Large intestine (tissue), 3 donors: ENCODE results near the gene CARD14. TPM values are rescaled to one million over a fixed set of nuclear protein-coding genes. Genes with fewer than 3 reads are reported as not detected.
A peak's percentile ranks its signal among the peaks of the same experiment; 100 is the strongest.

Experiments
- DNase-seq, 2 donors: peaks; one replicate each; pipeline versions ENCODE4 v3.0.0 to v3.0.0-alpha.2; 2013
- H3K27ac ChIP-seq: one replicate; pipeline ENCODE4 v1.5.1; 2013; ENCODE audit warnings: low read length
- H3K27me3 ChIP-seq: 2 replicates; pipeline ENCODE4 v1.6.1; 2013; ENCODE audit warnings: low read length; ENCODE audit not compliant: control insufficient read depth, insufficient read depth
- H3K36me3 ChIP-seq: 2 replicates; pipeline ENCODE4 v1.6.1; 2013; ENCODE audit warnings: low read length; ENCODE audit not compliant: control insufficient read depth, insufficient read depth
- H3K4me1 ChIP-seq: one replicate; pipeline ENCODE4 v1.6.1; 2013; ENCODE audit warnings: low read length; ENCODE audit not compliant: control insufficient read depth, insufficient read depth
- H3K4me3 ChIP-seq: one replicate; pipeline ENCODE4 v1.5.1; 2013; ENCODE audit warnings: low read length
- H3K9me3 ChIP-seq: one replicate; pipeline ENCODE4 v1.6.1; 2013; ENCODE audit warnings: mild to moderate bottlenecking, low read depth, low read length, moderate library complexity; ENCODE audit not compliant: control insufficient read depth
- WGBS: methylation state at CpG from one replicate; pipeline ENCODE4 v1.1.5; 2013; ENCODE audit warnings: low lambda C conversion rate; ENCODE audit not compliant: insufficient coverage; 5-methylcytosine and 5-hydroxymethylcytosine counted together
- polyA plus RNA-seq: library from polyadenylated mRNA; unstranded; fragments of 120-200 nt; gene quantifications from one replicate; pipeline ENCODE4 v1.2.1, GENCODE V29; 2013

CARD14 gene
- polyA plus RNA-seq, 1 donor = 3.2 TPM

DNA sequence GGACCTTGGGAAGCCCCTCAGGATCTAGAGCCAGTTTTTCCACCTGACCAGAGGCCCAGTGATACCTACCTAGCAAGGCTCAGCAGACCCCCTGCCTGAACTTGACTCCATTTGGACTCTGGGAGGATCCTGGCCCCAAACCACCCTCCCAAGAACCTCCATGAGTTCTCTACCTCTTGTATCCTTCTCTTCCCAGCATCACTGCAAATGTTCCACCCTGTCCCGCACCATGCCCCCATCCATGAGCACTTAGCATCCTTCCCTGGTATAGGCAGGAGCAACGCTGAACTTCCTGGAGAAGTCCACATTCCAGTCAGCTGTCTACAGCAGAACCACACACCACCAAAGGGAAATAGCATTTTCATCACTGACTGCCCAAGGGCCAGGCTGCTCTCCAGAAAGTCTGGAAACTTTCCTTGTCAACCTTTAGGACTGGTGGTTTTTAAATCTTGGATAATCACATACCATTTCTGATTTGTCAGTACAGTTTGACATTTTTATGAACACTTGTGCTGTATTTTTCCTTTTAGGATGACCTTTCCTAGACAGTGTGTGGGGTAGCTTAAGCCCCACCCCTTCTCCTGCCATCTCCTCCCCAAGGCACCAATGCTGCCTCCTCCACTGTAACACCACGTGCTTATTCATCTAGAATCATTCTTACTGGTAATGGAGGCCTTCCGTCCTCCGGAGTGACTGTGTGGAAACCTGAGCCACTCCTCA is 36.8 kb upstream of the CARD14 start:
- Histone ChIP-seq H3K9me3 (no peaks in the 10 kb centered on the region), H3K36me3 (peaks cover 46% of the 10 kb centered on the region), H3K4me3 (no peak overlapping the region), H3K27me3 (no peaks in the 10 kb centered on the region), H3K4me1 (no peaks in the 10 kb centered on the region), H3K27ac (no peak overlapping the region)
- WGBS = 100% methylated on average over 1 of the region's 5 CpGs
- DNase-seq = no peak

DNA sequence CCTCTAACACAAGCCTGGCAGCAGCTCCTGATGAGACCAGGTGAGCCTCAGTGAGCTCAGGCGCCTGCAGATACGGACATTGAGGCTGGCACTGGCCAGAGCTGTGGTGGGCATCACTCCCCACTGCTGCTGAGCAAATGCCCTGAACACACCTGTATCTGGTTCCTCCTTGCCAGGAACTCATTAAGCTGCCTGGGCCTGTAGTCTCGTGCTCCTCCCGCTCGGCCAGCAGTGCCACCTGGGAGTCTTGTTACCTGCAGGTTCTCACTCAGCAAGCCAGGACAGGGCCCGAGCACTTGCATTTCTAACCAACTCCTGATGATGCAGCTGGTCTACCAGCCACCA is 36.2 kb upstream of the CARD14 start:
- Histone ChIP-seq H3K4me3 (no peak overlapping the region), H3K9me3 (no peaks in the 10 kb centered on the region), H3K27me3 (no peaks in the 10 kb centered on the region), H3K27ac (no peak overlapping the region), H3K4me1 (no peaks in the 10 kb centered on the region), H3K36me3 (peaks cover 51% of the 10 kb centered on the region)
- DNase-seq = no peak
- WGBS = no CpG with 5 or more reads among the region's 6 CpGs

DNA sequence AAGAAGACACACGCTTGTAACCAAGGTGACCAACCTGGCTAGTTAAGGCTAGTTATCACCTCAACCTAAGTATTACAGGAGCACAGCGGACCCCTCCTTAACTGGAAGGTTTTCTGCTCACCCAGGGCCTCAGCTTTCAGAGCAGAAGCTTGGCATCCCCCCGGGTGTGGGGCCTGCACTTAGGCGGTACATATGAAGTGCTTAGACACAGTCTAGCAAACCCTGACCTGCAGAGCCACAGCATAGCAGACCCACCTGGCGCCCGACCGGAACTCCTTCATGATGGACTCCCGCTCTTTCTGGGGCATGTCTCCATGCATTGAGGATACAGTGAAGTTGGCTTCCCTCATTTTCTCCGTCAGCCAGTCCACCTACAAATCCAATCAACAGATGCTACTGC is 32.7 kb upstream of the CARD14 start:
- H3K27me3 ChIP-seq = no peaks in the 10 kb centered on the region
- peaks cover 83% of the 10 kb centered on the region for H3K36me3 ChIP-seq
- H3K4me1 ChIP-seq = no peaks in the 10 kb centered on the region
- no peak overlapping the region for H3K4me3 ChIP-seq
- no peak for DNase-seq
- no peaks in the 10 kb centered on the region for H3K9me3 ChIP-seq
- WGBS = 100% methylated on average over 1 of the region's 9 CpGs
- H3K27ac ChIP-seq = no peak overlapping the region

DNA sequence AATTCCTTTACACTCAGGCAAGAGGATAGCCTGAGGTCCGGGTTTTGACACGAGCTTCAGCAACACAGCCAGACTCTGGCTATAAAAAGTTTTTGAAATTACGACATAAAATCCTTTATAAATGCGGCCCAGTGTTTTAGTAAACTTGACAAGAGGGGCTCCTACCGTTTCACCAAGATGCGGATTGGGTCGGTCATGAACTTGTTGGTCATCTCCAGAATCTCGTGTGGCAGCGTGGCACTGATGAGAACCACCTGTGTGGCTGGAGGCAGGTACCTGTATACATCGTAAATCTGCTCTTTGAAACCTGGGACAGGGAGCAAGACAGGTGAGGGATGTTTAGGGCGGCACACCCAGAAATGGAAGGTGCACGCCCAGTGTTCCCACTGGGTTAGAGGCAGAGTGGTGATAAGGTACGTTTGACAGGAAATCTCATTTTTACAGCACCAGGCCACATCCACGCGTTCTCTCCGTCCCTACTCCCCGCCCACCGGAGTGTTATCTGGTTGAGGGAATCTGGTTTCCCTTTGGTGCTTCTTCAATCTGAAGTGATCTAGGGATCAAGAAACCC is 30.9 kb upstream of the CARD14 start:
- peaks cover 93% of the 10 kb centered on the region for H3K36me3 ChIP-seq

DNA sequence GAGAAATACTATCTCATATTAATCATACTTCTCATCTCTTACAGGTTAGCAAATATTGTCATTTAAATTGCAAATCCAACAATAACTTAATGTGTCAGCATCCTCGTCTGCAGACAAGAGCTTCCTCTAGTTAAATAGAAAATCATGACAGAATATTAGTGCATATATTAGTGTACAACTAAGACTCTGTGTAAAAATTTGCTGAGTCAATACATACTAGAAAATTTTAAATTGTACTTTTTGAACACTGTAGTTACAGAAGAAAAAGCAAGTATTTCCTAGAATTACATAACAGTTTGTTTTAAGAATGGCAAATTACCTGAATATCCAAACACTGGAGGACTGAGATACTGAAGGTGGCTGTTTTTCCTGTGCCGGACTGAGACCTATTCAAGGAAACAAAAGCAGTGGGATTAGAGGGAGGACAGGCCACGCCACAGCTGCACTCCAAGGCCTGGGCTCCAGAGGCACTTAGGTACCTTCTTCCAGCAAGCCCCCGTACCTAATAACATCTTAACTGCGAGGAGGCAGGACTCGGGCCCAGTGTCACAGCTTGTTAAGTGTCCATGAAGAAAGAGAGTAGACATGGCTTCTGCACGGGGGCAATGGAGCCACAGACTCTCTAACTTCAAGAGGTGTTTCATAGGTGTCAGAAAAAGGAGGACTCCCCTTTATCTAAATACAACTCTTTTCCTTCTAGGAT is 28.2 kb upstream of the CARD14 start:
- Histone ChIP-seq H3K27me3 (no peaks in the 10 kb centered on the region), H3K27ac (no peak overlapping the region), H3K4me3 (no peak overlapping the region), H3K4me1 (no peaks in the 10 kb centered on the region), H3K36me3 (peaks cover 72% of the 10 kb centered on the region), H3K9me3 (no peaks in the 10 kb centered on the region)
- WGBS = 92% methylated on average over 2 of the region's 7 CpGs
- no peak for DNase-seq

More for the DNA sequence above, 30.9 kb upstream of the CARD14 start:
- Histone ChIP-seq H3K4me3 (no peak overlapping the region), H3K27me3 (no peaks in the 10 kb centered on the region), H3K4me1 (no peaks in the 10 kb centered on the region), H3K27ac (no peak overlapping the region), H3K9me3 (no peaks in the 10 kb centered on the region)
- DNase-seq = no peak
- 100% methylated on average over 2 of the region's 18 CpGs for WGBS

DNA sequence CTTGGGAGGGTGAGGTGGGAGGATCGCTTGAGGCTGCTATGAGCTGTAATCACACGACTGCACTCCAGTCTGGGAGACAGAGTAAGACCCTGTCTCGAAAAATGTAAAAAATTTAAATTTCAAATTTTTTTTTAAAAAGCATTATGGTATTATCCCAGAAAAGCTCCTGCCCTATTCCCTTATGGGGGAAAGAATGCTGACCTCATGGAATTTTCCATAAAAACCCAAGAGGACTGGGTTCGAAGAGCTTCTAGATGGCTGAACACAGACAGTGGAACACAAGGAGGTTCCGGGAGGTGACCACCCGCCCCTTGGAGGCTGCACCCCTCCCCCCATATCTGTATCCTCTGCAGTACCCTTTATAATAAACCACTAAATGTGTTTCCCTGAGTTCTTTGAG is 26.9 kb upstream of the CARD14 start:
- WGBS = no CpG with 5 or more reads among the region's 6 CpGs
- no peaks in the 10 kb centered on the region for H3K9me3 ChIP-seq
- H3K27ac ChIP-seq = no peak overlapping the region
- no peak overlapping the region for H3K4me3 ChIP-seq
- H3K27me3 ChIP-seq = no peaks in the 10 kb centered on the region
- DNase-seq = no peak
- H3K4me1 ChIP-seq = peaks cover under 1% of the 10 kb centered on the region
- peaks cover 59% of the 10 kb centered on the region for H3K36me3 ChIP-seq

DNA sequence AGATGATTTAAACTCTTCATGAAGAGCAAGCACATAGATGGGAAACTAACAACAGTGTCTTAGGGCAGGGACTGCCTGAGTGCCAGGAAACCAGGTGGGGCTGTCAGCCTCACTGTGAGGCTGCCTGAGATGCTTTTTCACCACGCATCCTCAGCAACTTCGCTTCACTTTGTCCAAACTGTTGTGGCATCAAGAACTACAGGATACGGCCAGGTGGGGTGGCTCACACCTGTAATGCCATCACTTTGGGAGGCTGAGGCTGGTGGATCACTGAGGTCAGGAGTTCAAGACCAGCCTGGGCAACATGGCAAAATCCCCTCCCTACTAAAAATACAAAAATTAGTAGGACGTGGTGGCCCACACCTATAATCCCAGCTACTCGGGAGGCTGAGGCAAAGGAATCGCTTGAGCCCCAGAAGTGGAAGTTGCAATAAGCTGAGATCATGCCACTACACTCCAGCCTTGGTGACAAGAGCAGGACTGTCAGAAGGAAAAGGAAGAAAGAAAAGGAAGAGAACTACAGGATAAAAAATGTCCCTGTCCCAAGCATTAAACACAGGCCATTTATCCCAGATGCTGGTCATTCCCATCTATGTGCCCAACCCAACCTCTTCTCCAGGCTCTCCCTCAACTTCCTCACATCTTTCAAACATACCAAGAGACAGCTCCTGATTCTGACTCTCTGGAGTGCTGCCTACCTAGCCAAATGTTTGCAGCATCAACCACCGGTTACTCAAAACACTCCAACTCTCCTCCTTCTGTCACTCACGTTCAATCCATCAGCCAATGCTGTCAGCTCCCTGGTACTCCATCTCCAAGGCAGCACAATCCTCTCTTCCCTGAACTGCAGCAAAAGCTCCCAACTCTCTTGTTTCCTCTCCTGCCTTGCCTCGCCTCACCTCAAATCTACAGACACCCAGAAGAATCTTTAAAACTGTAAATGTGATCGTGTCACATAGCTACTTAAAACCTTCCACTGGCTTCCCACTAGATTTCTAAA is 24.5 kb upstream of the CARD14 start:
- no peaks in the 10 kb centered on the region for H3K27me3 ChIP-seq
- no peak overlapping the region for H3K27ac ChIP-seq
- peak overlapping the region; percentile 88 for H3K4me3 ChIP-seq
- peaks cover 5% of the 10 kb centered on the region for H3K4me1 ChIP-seq
- no peak for DNase-seq
- H3K9me3 ChIP-seq = no peaks in the 10 kb centered on the region
- no CpG with 5 or more reads among the region's 10 CpGs for WGBS
- H3K36me3 ChIP-seq = peaks cover 36% of the 10 kb centered on the region

DNA sequence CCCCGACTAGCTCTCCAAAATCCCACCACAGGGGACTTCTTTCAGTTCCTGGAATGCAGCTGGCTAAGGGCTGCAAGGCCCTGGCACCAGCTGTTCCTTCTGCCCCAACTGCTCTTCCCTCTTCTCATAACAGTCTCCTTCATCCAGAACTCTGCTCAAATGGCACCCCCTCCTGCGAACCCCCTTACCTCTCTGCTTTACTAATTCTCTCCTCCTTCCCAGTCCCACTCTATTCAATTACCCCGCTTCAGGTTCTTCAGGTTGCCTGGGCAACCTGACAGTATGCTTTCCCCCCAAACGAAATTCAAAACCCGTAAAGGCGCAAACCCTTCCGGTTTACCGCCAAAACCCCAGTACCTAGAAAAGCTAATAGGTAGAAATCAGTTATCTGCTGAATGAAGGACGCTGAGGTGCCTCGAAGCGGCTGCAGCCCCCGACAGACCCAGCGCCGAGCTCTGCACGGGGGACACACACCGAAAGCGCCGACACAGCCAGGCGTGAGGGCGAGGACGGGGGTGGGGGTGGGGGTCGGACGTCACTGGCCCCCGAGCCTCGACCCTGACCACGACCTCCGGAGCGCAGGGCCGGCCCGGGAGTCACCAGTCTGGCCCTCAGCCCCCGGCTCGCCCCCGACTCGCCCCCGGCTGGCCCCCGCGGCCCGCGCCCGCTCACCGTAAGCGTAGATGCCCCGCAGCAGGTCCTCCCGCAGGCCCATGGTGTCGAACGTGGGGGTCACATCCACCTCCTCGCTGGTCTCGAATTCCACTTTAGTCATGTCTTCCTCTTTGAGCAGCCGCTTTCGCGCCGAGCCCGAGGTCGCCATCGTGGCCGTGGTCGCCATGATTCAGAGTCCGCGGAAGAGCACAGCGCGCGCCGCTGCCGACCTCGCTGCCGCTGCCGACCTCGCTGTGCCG is 23.5 kb upstream of the CARD14 start:
- H3K9me3 ChIP-seq = no peaks in the 10 kb centered on the region
- no CpG with 5 or more reads among the region's 69 CpGs for WGBS
- peaks cover 27% of the 10 kb centered on the region for H3K36me3 ChIP-seq
- peak; percentile 7 to 20 for DNase-seq
- H3K27me3 ChIP-seq = no peaks in the 10 kb centered on the region
- peak overlapping the region; percentile 28 for H3K27ac ChIP-seq
- H3K4me1 ChIP-seq = peaks cover 5% of the 10 kb centered on the region
- H3K4me3 ChIP-seq = peak overlapping the region; percentile 88

DNA sequence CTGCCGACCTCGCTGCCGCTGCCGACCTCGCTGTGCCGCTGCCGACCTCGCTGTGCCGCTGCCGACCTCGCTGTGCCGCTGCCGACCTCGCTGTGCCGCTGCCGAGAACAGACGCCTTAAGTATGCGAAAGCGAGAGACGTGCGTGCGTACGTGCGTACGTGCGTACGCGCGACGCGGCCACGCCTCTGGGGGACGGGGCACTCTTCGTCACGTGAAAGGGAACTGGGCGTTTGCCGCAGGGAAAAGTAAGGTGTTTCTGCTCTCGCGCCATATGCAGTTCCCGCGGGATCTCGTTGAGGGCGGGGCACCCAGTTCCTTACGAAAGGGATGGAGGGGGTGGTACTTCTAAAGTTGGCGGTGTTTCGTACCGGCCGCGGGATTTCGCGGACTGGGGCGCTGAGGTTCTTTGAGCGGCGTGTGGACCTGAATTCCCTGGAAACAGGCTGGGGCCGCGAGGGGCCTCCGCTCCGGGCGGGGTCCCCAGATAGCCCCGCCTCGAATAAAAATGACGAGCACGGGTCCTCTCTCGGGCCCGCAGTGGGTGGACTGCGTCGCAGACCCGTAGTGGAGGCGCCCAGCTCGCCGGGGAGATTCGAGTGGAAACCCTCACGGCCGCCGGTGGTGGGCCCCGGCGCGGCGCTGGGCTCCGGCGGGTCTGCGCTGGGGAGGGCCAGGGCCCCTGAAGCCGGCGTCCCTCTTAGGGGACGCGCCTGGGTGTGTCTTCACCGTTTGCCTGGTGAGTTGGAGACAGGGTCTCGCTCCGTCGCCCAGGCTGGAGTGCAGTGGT is 22.6 kb upstream of the CARD14 start, which contains the start of gene EIF4A3:
Gene EIF4A3, minus strand, starts transcription at position 94 of the 788 bp plus-strand sequence. CDS start 167 bp downstream, outside the sequence.
- WGBS = no CpG with 5 or more reads among the region's 90 CpGs

More for the DNA sequence above, 22.6 kb upstream of the CARD14 start, which contains the start of gene EIF4A3:
- Histone ChIP-seq H3K4me3 (peak within 1 kb of the TSS; percentile 88), H3K27me3 (no peaks in the 10 kb centered on the region), H3K9me3 (no peaks in the 10 kb centered on the region), H3K36me3 (peaks cover 20% of the 10 kb centered on the region), H3K4me1 (peaks cover 5% of the 10 kb centered on the region), H3K27ac (peak within 1 kb of the TSS; percentile 94)
- peak; percentile 100 for DNase-seq
